ENCODE measurements around the gene CCDC88B. TPM values are rescaled to one million over a fixed set of nuclear protein-coding genes. Genes with fewer than 3 reads are reported as not detected.

Gene CCDC88B
- total RNA-seq, 1 experiment from 2014 or later = 17.1 TPM

DNA sequence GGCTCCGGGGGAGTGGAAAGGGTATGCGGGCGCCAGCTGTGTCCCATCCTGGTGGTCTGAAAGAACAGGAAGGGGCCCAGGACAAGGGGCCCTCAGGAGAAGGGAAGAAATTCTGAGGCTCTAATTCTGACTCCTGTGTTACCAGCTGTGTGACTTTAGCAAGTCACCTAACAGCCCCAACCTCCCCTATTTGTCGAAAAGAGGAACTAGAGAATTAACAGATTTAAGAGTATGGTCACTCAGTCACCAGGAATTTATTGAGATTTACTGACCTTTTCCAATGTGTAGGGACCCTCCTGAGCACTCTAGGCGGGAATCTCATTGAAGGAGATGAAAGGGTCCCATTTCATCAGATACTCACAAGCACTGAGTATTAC lies 33.6 kb downstream of the CCDC88B start:
- H3K9me3 ChIP-seq (ENCODE audit: control insufficient read depth, insufficient read depth, low read depth, low read length) = no peaks in the 10 kb centered on the region
- peaks cover 5% of the 10 kb centered on the region; the same call in 1 of the 2 replicates for H3K4me1 ChIP-seq (ENCODE audit: control insufficient read depth, insufficient read depth, low read length)
- in situ Hi-C loops (cut with HindIII; ENCODE audit: low pct_unique_long_range_greater_than_20kb, low sequenced_read_pairs) = no loop called here
- no peak overlapping the region for H3K27ac ChIP-seq (ENCODE audit: low read length)
- TF ChIP-seq, protein P1, sequence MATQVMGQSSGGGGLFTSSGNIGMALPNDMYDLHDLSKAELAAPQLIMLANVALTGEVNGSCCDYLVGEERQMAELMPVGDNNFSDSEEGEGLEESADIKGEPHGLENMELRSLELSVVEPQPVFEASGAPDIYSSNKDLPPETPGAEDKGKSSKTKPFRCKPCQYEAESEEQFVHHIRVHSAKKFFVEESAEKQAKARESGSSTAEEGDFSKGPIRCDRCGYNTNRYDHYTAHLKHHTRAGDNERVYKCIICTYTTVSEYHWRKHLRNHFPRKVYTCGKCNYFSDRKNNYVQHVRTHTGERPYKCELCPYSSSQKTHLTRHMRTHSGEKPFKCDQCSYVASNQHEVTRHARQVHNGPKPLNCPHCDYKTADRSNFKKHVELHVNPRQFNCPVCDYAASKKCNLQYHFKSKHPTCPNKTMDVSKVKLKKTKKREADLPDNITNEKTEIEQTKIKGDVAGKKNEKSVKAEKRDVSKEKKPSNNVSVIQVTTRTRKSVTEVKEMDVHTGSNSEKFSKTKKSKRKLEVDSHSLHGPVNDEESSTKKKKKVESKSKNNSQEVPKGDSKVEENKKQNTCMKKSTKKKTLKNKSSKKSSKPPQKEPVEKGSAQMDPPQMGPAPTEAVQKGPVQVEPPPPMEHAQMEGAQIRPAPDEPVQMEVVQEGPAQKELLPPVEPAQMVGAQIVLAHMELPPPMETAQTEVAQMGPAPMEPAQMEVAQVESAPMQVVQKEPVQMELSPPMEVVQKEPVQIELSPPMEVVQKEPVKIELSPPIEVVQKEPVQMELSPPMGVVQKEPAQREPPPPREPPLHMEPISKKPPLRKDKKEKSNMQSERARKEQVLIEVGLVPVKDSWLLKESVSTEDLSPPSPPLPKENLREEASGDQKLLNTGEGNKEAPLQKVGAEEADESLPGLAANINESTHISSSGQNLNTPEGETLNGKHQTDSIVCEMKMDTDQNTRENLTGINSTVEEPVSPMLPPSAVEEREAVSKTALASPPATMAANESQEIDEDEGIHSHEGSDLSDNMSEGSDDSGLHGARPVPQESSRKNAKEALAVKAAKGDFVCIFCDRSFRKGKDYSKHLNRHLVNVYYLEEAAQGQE (IDR thresholded peaks at IDR 0.05; ENCODE audit: insufficient read depth in 1 of 2, low read depth in 2 of 2, low read length in 1 of 2) = no peak
- TF ChIP-seq TCF7L2 (IDR thresholded peaks at IDR 0.05; ENCODE audit: low read depth, low read length) (no peak), POLR2AphosphoS5 (IDR thresholded peaks at IDR 0.05; ENCODE audit: low read depth, low read length) (no peak), CTCF (IDR thresholded peaks at IDR 0.05) (no peak), SIN3A (IDR thresholded peaks at IDR 0.05; ENCODE audit: borderline replicate concordance, insufficient read depth, low read depth, low read length) (no peak)
- H3K36me3 ChIP-seq (ENCODE audit: control insufficient read depth, insufficient read depth, low read length) = no peaks in the 10 kb centered on the region
- ATAC-seq (no peak), DNase-seq (ENCODE audit: low read depth, low spot score) (no peak)
- peak overlapping the region; percentile 30 to 42 for H3K4me3 ChIP-seq (ENCODE audit: low read depth in 2 of 2, low read length in 2 of 2)
- intact Hi-C loops (cut with micrococcal nuclease; ENCODE audit: unreplicated experiment) = no loop called here
- ChIA-PET CTCF (no interaction called here), POLR2A (no interaction called here)
- no peaks in the 10 kb centered on the region for H3K27me3 ChIP-seq (ENCODE audit: control insufficient read depth, insufficient read depth, low read length)
- BruUV-seq (replicated peaks) = no TSS peak

DNA sequence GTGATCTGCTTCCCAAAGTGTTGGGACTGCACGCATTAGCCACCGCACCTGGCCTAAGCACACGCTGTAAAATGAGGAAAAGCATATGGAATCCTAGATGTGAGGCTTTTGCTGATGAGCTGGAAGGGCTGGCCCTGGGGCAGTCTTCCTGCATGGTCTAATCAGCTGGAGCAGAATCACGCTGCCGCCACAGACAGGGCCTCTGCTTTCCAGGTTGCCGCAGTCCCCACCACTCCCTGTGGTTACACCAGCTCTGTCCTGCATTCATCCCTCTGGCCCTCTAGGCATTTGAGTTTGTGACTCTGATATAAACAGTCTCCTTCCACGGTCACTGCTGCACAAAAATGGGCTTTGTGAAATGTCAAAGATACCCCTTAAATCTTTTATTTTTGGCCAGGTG lies 36.1 kb downstream of the CCDC88B start:
- ChIA-PET CTCF (interaction anchor here (0.5 to 0.7 kb wide), 4 partner anchors 22 to 1130 kb away, joined by 3 to 6 read pairs (median 5); no protein-coding TSS in a partner anchor), POLR2A (interaction anchor here (0.7 kb wide), 1 partner anchor 359 kb away, joined by 8 read pairs; no protein-coding TSS in a partner anchor)
- Histone ChIP-seq H3K27me3 (ENCODE audit: control insufficient read depth, insufficient read depth, low read length) (no peaks in the 10 kb centered on the region), H3K27ac (ENCODE audit: low read length) (no peak overlapping the region), H3K4me3 (ENCODE audit: low read depth in 2 of 2, low read length in 2 of 2) (no peak overlapping the region), H3K36me3 (ENCODE audit: control insufficient read depth, insufficient read depth, low read length) (no peaks in the 10 kb centered on the region), H3K4me1 (ENCODE audit: control insufficient read depth, insufficient read depth, low read length) (peaks cover 5% of the 10 kb centered on the region; the same call in 1 of the 2 replicates), H3K9me3 (ENCODE audit: control insufficient read depth, insufficient read depth, low read depth, low read length) (no peaks in the 10 kb centered on the region)
- in situ Hi-C loops (cut with HindIII; ENCODE audit: low pct_unique_long_range_greater_than_20kb, low sequenced_read_pairs) = no loop called here
- BruUV-seq (replicated peaks) = no TSS peak
- no peak for DNase-seq (ENCODE audit: low read depth, low spot score)
- TF ChIP-seq POLR2AphosphoS5 (IDR thresholded peaks at IDR 0.05; ENCODE audit: low read depth, low read length) = no peak
- no peak for TF ChIP-seq CTCF (IDR thresholded peaks at IDR 0.05)
- no peak for TF ChIP-seq TCF7L2 (IDR thresholded peaks at IDR 0.05; ENCODE audit: low read depth, low read length)
- TF ChIP-seq, protein P1 (IDR thresholded peaks at IDR 0.05; ENCODE audit: insufficient read depth in 1 of 2, low read depth in 2 of 2, low read length in 1 of 2) = no peak
- no peak for TF ChIP-seq SIN3A (IDR thresholded peaks at IDR 0.05; ENCODE audit: borderline replicate concordance, insufficient read depth, low read depth, low read length)
- intact Hi-C loops (cut with micrococcal nuclease; ENCODE audit: unreplicated experiment) = no loop called here
- no peak for ATAC-seq

Data from Panc1 (cell line).